Stimulated activated CD4-positive, alpha-beta T cell treated with anti-CD3 and anti-CD28 coated beads, Interleukin-2, amount 100 ng/mL, for 24 hours (primary cell): Measurements from ENCODE around the gene C18orf63.

Source experiments
- DNase-seq, 2 donors: peaks; one replicate each; pipeline ENCODE4 v3.0.0-alpha.2; 2020

Gene C18orf63

DNA sequence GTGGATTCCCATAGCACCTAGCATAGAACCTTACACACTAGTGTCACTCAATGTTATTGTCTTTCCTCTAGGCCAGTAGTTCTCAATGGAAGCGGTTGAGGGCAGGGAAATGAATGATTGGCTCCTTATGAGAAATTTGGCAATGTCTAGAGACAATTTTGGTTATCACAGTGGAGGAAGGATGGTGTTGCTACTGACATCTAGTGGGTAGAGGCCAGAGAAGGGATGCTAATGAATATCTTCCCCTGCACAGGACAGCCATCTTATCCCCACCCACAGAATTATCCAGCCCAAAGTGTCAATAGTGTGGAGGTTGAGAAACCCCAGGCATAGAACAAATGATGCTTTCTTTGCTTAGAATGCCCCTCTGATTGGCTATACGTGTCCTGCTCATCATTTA, 15.8 kb downstream of the C18orf63 start:
- no peak for DNase-seq

DNA sequence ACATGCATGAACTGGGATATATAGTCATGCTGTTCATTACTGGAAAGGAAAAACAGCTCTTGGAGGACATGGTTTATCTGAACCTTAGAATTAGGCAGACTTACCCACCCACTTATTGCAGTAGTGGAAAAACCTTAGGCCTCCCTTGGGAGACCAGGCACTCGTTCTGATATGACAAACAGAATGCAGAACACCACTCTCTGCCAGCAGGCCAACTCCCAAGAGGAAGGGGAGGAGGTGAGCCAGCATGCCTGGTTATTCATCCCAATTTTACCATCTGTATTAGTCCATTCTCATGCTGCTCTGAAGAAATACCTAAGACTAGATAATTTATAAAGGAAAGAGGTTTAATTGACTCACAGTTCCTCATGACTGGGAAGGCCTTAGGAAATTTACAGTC, 17.5 kb downstream of the C18orf63 start:
- no peak for DNase-seq

- no peak for DNase-seq
Observed at GRCh38 chr18:74334242-74334893, 18.7 kb downstream of the C18orf63 start.

GRCh38 chr18:74336656-74337055, 21.0 kb downstream of the C18orf63 start:
- DNase-seq = no peak

- no peak for DNase-seq
Observed at GRCh38 chr18:74337155-74337911, 21.7 kb downstream of the C18orf63 start.

DNA sequence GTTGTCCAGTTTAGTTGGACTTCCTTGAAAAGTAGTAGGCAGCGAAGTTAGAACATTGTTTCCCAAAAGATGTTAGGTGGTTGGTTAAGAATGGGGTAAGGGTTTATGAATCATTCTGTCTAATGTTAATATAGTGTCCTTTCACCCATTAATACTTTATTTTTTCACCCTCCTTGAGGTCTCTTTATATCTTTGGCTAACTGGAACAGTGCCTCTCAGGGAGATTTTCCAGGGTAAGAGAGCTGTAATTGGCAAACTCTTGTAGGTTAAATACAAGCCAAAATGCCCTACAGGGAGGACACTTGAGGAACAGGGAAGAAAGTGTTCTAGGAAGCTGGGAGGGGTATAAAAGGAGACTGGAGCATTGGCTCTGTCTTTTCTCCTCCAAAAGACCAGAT, 22.3 kb downstream of the C18orf63 start:
- no peak for DNase-seq

- DNase-seq = no peak
Observed at GRCh38 chr18:74342416-74343043, 26.9 kb downstream of the C18orf63 start.

DNA sequence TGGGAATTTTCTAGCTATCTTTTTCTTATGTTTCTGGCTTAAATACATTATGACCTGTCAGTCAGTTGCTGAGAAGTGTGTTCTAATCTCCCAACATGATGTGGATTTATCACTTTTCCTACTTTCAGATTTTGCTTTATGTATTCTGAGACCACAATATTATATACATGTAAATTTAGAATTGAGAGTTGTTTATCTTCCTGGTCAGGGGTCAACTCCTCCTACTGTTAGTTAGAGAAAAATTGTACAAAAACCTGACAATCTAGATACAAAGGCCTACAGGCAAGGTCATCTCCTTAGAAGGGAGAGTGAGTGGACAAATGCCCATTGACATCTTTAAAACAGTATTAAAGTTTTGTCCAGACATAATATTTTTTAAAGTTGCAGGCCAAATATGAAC, 30.6 kb downstream of the C18orf63 start:
- no peak for DNase-seq

- no peak for DNase-seq
Observed at GRCh38 chr18:74348581-74348980, 32.9 kb downstream of the C18orf63 start.

DNA sequence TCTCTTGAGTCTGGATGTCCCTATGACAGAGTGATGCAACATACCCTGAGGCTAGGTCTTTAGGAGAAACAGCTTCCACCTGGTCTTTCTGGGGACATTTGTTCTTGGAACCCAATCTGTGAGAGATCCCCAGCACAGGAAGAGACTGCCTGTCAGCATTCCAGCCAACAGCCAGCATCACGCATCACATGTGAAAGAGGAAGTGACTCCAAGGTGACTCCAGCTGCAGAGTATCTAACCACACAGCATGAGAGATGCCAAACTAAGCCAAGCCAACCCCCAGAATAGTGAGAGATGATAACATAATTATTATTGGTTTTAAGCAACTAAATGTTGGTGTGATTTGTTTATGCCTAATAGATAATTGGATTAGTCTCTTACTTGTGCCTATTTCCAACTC, 35.7 kb downstream of the C18orf63 start:
- no peak for DNase-seq

DNA sequence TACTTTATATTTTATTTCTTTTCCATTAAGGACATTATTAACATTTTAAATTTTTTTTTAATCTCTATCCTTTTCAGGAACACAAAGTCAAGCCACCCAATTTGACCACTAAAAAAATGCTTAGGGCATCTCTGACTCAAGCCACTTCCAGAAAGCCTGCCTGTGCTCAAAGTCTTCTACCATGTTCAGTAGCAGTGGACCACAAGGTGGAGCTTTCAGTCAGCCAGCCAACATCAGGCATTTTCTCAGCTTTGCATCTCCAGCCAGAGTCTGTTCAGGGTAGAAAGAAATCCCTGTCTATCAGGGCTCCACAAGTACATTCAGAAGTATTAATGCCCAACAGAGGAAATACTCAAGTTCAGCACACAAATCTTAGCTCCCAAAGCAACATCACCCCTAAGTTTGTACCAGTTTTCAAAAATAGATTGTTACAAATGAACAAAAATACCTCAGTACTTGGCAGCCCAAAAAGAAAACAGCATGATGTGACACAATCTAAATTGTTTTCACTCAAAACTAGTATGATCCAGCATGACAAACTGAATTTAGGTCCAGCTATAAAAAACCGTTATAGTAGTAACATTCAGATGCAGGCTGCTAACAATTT, 37.6 kb downstream of the C18orf63 start:
- peak; percentile 31 to 43 for DNase-seq

DNA sequence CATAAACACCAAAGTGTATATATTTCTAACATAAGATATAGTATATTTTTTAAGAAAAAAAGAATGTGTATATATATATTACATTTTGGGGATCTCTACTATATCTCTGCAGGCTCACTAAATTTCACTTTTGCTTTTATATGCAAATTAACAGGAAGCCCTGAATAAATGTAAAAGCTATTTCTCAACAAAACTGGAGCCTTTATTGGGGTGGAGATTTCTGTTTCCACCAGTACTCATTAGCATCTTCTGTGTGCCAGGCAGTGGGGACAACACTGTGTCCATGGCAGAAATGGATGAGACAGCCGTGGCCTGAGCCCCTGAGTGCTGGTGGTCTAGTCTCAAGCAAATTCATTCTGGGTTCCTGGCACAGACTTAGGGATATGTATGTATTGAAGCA, 41.3 kb downstream of the C18orf63 start:
- DNase-seq = no peak

DNA sequence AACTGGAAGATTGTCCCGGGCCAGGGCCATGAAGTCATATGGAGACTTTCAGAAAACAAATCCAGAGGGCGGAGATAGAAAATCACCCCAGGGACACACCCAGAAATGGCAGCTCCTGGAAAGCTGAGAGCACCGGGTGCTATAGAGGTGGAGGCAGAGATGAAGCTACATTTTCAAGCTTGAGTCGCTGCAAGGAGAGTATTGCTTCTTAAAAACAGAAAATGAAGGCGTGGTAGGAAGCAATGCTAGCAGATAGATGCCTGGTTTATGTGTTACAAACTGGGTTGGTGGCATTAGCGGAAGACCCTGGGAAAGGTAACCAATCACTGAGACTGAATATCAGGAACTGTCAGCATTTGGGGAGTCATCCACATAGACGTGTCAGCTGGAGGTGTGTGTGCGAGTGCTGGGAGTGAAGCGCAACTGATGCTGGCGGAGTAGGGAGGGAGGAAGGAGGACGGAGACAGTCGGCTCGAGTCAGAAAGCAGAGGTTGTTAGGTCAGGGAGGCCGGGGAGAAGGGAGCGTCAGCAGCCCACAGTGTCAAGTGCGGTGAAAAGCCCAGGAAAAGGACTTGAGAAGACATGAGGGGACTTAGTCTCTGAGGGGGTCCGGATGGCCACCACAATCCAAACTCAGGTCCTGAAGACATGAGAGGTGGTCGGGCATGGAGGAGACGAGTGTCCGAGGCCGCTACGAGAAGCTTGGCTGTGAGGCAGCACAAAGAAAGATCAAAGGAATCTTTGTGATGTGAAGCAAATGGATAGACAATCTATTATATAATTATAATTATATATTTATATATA, 45.4 kb downstream of the C18orf63 start:
- no peak for DNase-seq

- no peak for DNase-seq
Observed at GRCh38 chr18:74367905-74368304, 52.3 kb downstream of the C18orf63 start.

GRCh38 chr18:74368901-74369705, 53.5 kb downstream of the C18orf63 start:
- no peak for DNase-seq

- DNase-seq = no peak
Observed at GRCh38 chr18:74370115-74370514, 54.5 kb downstream of the C18orf63 start.

DNA sequence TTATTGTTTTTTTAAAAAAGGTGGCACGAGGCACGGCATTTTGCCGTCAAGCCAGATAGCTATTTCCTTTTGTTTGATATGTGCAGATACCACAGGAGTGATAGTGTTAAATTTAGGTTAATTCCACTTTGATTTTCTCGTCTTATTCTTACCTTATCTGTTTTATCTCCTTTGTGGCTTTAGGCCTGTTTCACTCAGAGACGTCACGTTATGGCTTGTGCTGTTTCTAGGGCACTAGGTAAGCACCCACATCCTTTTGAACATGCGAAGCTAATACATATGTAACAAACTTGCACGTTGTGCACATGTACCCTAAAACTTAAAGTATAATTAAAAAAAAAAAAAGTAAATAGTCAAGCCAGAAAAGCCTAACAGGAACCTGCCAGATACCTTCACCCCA, 57.8 kb downstream of the C18orf63 start:
- no peak for DNase-seq

DNA sequence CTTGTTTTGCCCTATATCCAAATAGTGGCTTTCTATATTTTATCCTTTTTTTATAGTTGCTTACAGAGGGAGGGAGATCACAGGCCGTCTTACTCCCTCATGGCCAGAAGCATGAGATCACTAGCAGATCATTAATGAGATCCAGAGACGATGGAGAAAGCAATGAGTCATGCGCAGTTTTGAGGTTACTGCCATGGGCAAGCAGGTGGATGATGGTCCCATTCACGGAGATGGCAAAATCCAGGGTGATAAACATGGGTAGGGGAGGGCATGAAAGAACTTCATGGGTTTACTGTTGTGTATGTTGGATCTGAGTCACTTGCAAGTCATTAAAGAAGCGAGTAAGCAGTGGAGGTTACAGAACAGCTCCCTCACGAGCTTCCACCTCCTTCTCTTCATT, 60.4 kb downstream of the C18orf63 start:
- peak in 1 of 2 donors; percentile 12 for DNase-seq

- peak in 1 of 2 donors; percentile 8 for DNase-seq
Observed at GRCh38 chr18:74376523-74376922, 60.9 kb downstream of the C18orf63 start.

GRCh38 chr18:74377776-74378175, 62.1 kb downstream of the C18orf63 start:
- no peak for DNase-seq

DNA sequence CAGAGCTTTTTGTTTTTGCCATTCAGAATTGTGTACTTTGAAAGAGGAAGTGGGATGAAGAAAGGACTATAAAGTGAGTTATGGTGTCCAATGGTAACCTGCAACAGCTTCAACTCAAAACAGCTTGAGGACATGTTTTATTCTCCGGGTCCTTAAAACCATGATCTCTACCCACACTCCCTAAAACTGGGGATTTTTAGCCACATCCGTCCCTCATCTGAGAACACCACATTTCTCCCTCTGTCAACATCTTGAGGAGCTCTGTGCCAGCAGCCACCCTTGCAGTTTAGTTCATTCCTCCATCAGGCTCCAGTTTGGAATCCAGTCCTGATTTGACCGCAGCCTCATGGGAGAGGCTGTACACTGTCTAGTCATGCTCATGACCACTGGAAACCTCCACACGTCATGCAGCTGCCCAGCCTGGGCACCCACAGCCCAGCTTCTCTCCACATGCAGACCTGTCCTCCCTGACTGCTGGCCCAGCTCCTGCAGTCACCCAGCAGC, 62.6 kb downstream of the C18orf63 start:
- DNase-seq = peak in 1 of 2 donors; percentile 14

GRCh38 chr18:74380916-74381315, 65.3 kb downstream of the C18orf63 start:
- peak in 1 of 2 donors; percentile 13 for DNase-seq
